NB4 (cell line): Measurements from ENCODE around the gene TUBD1.

Source experiments
- CTCF ChIP-seq: IDR thresholded peaks from one replicate; pipeline ENCODE4 v1.5.1; 2012; ENCODE audit warnings: low read depth, low read length
- POLR2A ChIP-seq: IDR thresholded peaks from 2 replicates; pipeline ENCODE4 v1.6.1; 2011; ENCODE audit warnings: mild to moderate bottlenecking; ENCODE audit not compliant: insufficient read length; ENCODE audit errors: extremely low read depth

DNA sequence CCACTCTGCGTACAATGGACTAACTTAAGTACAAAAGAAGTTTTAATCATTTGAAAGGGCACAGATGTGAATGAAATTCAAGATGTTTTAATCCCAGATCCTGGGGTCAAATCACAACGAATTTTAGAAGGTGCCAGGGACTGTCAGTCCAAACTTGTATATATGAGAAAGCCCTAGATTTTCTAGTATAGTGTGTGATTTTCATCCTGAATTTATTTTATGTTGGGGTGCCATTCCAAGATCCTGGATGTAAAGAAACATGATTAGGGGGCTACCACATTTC lies 64.3 kb downstream of the TUBD1 start:
- TF ChIP-seq CTCF, result no peak
- TF ChIP-seq POLR2A, result no peak
